Gastroesophageal sphincter (tissue), 3 donors: ENCODE results near the gene DCAF12.

Experiments
- CTCF ChIP-seq, 4 experiments: fragments of 200-600 bp in 2 of 4; fragments of 450-650 bp in 2 of 4; sonication (generic) in 1 of 4; IDR thresholded peaks; one replicate each; pipeline ENCODE4 v1.5.1; 2017 to 2019; ENCODE audit warnings: antibody characterized with exemption in 4 of 4, mild to moderate bottlenecking in 2 of 4, moderate library complexity in 2 of 4
- EP300 ChIP-seq: sonication (generic); formaldehyde crosslinking; IDR thresholded peaks from one replicate; pipeline ENCODE4 v1.6.1; 2017; ENCODE audit warnings: antibody characterized with exemption, mild to moderate bottlenecking

GRCh38 chr9:34046784-34047379 is 79.6 kb downstream of the DCAF12 start:
- TF ChIP-seq CTCF (IDR thresholded peaks at IDR 0.05) = no peak
- no peak for TF ChIP-seq EP300
